Activated CD8-positive, alpha-beta memory T cell treated with anti-CD3 and anti-CD28 coated beads, Interleukin-2, amount 50 U/mL, for 1 hour (primary cell): ENCODE data around the gene WRNIP1.
"Not testable (repeated sequence)": the region's sequence is repeated elsewhere in the genome, so short reads cannot be mapped to it uniquely, and the experiment has no call there.

Experiments used
- DNase-seq: peaks from one replicate; pipeline ENCODE4 v3.0.0-alpha.2; 2020; ENCODE audit errors: extremely low read depth

Gene WRNIP1

DNA sequence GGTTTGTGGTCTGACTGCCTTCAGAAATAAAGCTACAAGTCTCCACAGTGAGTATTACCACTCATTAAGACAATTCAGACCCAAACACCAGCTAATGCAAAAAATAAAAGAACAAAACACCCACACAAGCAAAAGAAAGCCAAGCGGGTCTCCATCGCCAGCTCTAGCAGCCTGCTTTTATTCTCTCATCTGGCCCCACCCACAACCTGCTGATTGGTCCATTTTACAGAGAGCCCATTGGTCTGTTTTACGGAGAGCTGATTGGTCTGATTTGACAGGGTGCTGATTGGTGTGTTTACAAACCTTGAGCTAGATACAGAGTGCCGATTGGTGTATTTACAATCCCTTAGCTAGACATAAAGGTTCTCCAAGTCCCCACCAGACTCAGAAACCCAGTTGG lies 2.3 kb upstream of the WRNIP1 start:
- DNase-seq = not testable (repeated sequence)

GRCh38 chr6:2763345-2763841 lies 1.8 kb upstream of the WRNIP1 start:
- DNase-seq = no peak

DNA sequence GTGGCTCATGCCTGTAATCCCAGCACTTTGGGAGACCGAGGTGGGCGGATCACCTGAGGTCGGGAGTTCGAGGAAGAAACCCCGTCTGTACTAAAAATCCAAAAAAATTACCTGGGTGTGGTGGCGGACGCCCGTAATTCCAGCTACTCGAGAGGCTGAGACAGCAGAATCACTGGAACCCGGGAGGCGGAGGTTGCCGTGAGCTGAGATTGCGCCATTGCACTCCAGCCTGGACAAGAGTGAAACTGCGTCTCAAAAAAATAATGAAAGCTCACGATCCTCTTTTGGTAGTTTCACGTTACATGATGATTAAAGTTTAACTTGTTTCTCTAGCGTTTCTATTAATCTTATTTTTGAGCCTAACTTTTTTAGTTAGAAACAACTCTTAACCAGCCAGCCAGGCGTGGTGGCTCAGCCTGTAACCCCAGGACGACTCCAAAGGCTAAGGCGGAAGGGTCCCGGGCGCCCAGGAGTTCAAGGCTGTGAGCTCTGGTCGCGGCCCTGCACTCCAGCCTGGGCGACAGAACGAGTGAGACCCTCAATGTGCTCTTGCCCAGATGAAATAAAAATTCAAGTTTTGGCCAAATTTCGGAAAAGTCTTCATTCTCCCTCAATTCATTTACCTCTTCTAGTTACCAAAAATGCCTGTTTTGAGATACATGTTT lies 1.2 kb upstream of the WRNIP1 start:
- DNase-seq = no peak

DNA sequence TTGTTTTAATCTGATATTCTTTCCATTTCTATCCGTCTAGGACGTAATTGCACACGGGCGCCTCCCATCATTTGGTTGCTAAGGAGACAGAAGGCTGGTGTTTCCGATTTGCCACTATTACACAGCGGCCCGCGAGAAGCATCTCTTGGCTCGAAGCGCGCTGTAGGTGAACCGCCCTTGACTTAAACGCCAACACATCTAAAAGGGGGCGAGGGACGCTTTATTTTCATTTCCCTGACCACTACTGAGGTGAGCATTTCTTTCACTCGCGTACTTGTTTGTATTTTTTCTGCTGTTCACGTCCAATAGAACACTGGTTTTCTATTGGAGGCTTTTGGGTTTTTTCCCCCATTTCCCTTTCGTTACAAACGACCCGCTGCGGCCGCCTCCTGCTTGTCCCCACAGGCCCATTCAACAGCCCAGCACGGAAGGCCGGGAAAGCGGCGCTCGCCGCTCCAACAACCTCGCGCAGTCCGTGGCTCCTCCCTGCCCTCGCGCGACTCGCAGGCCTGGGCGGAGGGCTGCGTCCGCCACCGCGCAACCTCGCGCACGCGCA lies 505 bp upstream of the WRNIP1 start:
- peak; percentile 49 for DNase-seq

DNA sequence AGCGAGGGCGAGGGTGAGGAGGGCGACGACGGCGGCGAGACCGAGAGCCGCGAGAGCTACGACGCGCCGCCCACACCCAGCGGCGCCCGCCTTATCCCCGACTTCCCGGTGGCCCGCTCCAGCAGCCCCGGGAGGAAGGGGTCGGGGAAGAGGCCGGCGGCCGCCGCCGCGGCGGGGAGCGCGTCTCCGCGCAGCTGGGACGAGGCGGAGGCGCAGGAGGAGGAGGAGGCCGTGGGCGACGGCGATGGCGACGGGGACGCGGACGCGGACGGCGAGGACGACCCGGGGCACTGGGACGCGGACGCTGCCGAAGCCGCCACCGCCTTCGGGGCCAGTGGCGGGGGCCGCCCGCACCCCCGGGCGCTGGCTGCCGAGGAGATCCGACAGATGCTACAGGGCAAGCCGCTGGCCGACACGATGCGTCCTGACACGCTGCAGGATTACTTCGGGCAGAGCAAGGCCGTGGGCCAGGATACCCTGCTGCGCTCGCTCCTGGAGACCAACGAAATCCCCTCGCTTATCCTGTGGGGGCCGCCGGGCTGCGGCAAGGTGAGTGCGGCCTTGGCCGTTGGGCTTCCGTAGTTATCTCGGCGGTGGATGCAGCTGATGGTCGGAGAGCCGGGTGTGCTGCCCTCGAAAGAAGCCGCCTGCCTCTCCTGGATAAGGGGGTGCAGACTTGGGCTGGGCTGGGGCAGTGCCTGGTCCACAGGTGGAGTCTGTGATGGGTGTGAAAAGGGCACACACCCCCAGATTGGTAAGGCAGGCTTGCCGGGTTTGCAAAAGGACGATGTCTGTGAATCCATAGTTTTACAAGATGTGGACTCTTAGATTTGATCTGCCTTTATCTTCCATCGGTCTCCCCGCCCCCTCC lies 938 bp downstream of the WRNIP1 start:
- DNase-seq = no peak

- no peak for DNase-seq
Measured at GRCh38 chr6:2766767-2767656, 1.8 kb downstream of the WRNIP1 start.

DNA sequence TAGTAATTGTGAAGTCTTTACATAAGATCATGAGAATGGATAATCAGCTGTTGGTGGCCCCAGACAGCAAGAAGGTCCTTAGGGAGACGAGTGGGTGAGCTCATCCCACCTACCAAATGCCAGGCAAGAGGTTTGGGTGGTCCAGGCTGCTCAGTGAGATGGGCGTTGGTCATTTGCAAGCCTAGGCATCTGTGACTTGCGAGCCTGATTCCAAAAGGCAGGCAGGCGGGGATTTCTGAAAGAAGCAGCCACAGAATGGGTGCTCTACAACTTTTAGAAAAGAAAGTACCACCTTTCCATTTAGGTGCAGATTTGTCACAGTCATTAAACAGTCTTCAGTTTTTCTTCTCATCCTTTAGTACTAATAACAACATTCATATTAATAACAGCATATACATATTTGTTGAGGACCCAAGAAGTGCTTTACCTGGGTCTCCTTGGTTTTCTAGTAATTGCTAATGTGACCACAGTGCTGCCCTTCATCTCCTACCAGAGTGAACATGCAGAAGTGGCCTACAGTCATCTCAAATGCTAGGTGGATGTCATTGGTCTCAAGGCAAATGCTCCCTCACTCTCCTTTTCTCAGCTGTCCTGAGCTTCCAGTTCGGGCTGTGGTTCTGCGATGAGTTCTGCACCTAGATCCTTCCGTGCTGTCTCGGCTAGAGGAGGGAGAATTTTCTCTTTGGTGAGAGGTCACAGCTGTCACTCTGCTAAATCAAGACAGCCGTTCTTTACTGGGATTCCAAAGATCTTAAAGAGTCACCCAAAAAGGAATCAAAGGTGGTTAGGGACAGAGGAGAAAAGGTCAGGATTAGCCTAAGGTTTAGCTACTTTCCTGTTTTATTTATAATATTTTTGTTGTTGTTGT lies 2.7 kb downstream of the WRNIP1 start:
- no peak for DNase-seq

DNA sequence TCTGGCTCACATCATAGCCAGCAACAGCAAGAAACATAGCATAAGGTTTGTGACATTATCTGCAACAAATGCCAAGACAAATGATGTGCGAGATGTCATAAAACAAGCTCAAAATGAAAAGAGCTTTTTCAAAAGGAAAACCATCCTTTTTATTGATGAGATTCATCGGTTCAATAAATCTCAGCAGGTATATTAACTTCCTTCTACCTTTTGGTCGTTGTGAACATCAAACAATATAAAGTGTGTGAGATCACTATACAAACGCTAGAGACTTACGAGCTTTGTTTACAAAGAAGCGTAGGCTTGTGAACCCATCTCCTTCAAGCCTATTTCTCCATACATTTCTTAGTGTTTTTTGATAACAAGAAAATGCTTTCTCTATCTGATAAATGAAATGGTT lies 3.5 kb downstream of the WRNIP1 start:
- DNase-seq = no peak

DNA sequence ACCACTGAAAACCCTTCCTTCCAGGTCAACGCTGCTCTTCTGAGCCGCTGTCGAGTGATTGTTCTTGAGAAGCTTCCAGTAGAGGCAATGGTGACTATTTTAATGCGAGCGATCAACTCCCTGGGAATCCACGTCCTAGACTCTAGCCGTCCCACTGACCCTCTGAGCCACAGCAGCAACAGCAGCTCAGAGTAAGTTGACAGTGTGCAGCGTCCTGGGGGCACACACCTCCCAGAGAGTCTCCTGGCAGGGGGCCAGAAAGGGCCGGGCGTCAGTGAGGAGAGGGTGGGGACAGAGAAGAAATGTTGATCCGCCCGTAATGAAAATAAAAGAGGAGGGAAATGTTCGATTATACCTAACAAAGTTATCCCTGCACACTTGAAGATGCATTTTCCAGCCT lies 5.0 kb downstream of the WRNIP1 start:
- no peak for DNase-seq

DNA sequence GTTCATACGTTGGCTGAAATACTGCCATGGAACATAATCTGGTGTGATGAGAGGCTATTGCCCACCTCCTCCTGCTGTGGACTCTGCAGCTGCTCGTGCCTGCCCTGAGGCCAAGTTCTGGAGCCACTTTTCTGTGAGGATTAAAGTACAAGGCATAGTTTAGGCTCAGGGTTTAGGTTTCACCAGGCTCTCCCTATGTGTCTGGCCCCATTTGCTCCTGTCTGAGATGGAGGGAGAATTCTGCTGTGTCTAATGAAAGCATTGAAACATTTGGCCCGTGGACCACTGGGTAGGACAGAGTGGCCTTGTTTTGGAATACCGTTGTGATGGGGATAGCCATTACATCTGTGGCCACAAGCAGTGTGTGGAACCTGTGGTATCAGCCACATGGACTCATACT lies 5.9 kb downstream of the WRNIP1 start:
- DNase-seq = no peak

DNA sequence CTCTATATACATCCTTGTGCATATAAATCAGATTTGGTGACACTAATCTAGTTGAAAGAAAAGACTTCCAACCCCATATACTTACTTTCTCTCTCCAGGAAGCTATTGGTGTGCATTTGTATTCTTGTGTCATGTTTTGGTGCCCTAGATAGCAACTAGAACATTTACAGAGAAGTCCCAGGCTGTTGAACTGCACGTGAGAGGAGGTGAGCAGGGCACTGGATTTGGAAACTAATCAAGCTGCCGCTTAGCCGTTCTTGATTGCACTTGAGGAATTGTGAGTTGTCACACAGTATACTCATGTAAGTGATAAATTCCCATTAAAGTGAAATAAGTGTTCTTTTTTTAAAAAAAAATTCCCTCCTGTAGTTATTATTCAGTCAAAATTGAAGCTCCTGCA lies 7.6 kb downstream of the WRNIP1 start:
- DNase-seq = no peak

DNA sequence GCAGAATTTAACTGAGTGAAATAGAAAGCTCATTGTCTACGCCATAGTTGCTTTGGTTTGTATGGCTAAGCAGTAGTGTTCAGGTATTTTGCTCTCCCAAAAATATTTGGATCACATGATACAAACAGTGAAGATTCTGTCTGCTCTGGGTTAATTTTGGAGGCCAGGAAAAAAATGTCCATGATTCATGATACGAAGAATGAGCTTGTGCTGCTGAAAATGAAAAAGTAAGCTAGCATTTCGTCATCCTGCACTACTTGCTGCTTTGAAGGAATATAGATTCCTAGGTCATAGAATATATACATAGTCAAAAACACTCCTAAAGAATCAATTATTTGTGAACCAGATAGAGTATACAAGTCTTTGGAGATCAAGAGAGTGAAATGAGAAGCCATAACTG lies 8.3 kb downstream of the WRNIP1 start:
- DNase-seq = no peak

DNA sequence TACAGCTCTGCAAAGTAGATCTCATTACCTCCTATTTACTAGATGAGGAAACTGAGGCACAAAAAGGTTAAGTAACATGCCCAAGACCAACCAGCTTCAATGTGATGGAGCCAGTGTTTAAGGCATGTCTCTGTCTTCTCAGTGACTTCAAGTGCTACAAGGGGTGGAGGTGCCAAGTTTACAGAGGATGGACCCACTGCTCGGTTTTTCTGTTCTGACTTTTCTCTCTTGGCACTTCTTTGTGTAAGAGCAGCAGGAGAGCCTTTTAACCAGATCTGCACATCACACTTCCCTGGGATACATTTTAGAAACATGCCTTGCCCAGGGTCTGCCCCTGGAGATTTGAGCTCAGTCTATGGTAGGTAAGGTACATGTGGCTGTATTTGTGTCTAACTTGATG lies 9.8 kb downstream of the WRNIP1 start:
- no peak for DNase-seq

GRCh38 chr6:2777249-2777648 lies 12.1 kb downstream of the WRNIP1 start:
- no peak for DNase-seq

DNA sequence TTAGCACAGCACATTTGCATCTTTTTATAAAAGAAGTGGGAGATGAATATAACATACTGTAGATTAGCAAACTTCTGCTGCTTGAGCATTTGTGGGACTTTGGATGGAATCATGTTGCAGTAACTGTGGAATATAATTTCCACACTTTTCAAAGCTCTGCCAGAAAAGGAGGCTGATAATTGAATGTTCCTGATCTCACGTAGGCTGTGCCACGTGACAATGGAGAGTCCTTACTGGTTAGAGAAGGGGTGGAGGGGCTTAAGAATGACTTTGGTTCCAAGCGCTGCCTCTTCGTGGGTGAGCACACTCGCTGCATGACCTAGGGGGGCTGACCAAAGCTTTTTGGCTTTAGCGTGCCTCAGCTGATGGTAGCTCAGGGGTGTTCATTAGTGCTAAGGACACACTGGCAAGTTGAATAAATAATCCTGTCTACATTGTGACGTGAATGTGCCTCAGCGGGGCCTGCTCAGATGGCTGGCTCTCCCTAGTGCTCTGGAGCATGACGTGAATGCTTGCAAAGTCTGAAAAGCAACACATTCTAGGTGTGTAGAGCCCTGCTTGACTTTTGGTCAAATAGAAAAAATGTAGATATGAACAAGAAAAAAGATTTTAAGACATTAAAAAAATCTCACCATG lies 15.0 kb downstream of the WRNIP1 start:
- no peak for DNase-seq

- no peak for DNase-seq
Measured at GRCh38 chr6:2781685-2782355, 16.6 kb downstream of the WRNIP1 start.

DNA sequence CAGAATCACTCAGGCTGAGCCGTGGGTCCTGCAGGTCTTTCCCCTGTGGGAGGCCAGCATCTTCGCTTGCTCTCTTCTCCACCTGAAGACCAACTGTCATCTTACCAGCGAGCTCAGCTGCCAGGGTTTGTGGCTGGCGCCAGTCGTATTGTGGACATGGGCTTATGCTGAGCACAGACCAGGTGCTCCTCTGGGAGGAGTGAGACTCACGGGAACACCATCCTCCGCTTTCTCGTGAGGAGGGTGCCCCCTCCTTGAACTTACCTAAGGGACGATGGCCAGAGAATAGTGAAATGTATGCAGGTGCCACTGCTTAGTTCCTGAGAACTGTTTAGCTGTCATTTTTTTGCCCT lies 17.1 kb downstream of the WRNIP1 start:
- no peak for DNase-seq

- DNase-seq = no peak
Measured at GRCh38 chr6:2782825-2783187, 17.6 kb downstream of the WRNIP1 start.

- no peak for DNase-seq
Measured at GRCh38 chr6:2783188-2783963, 18.2 kb downstream of the WRNIP1 start.
